B cell (primary cell): ENCODE results near the gene PRDM5. TPM values are rescaled to one million over a fixed set of nuclear protein-coding genes. Genes with fewer than 3 reads are reported as not detected.

ENCODE experiments used
- ATAC-seq: fragments of 200-7000 bp; cut with Tn5 transposase; one replicate; pipeline ENCODE4 v1.10.0; 2021; ENCODE audit warnings: low read depth, mild to moderate bottlenecking, moderate number of reproducible peaks, moderate library complexity
- CTCF ChIA-PET: fragments of 350-600 bp; sonication (Branson Sonifier 250); formaldehyde crosslinking; loops from one replicate; lab custom pipeline; 2021; ENCODE audit warnings: antibody characterized with exemption, inconsistent platforms; lab: Charles Lee
- POLR2A ChIA-PET: fragments of 350-600 bp; sonication (Branson Sonifier 250); formaldehyde crosslinking; loops from one replicate; lab custom pipeline; 2021; ENCODE audit warnings: antibody characterized with exemption; lab: Charles Lee
- DNase-seq: peaks from one replicate; pipeline ENCODE4 v3.0.0; 2013
- H2AFZ ChIP-seq: 2 replicates; pipeline ENCODE4 v1.6.1; 2012; ENCODE audit warnings: mild to moderate bottlenecking, low read depth, low read length; ENCODE audit not compliant: insufficient read depth, poor library complexity, severe bottlenecking
- H3K27ac ChIP-seq, 2 donors: 1 replicate in 1 of 2; 2 replicates in 1 of 2; pipeline ENCODE4 v1.5.1; 2012 to 2013; ENCODE audit warnings: low read length in 2 of 2, mild to moderate bottlenecking in 2 of 2, moderate library complexity in 1 of 2
- H3K27me3 ChIP-seq, 4 experiments: fragments of 200-600 bp in 1 of 4; sonication (generic) in 1 of 4; replicated peaks in 1 of 4; 1 replicate in 2 of 4; 2 replicates in 2 of 4; pipeline versions ENCODE4 v1.6.1 to v1.7.0; 2013 to 2016; ENCODE audit warnings: low read length in 3 of 4, mild to moderate bottlenecking in 2 of 4, mixed read lengths in 1 of 4, moderate library complexity in 1 of 4; ENCODE audit not compliant: insufficient read depth in 4 of 4, control insufficient read depth in 3 of 4; ENCODE audit errors: control extremely low read depth in 1 of 4
- H3K36me3 ChIP-seq, 2 experiments: replicated peaks in 1 of 2; 1 replicate in 1 of 2; 2 replicates in 1 of 2; pipeline versions ENCODE4 v1.6.1 to v1.7.1; 2013; ENCODE audit warnings: low read length in 1 of 2; ENCODE audit not compliant: insufficient read depth in 2 of 2, control insufficient read depth in 1 of 2; ENCODE audit errors: control extremely low read depth in 1 of 2, extremely low read depth in 1 of 2
- H3K4me1 ChIP-seq, 2 donors: fragments of 200-600 bp in 1 of 2; sonication (generic) in 1 of 2; 1 replicate in 1 of 2; 2 replicates in 1 of 2; pipeline versions ENCODE4 v1.5.1 to v1.6.1; 2013 to 2017; ENCODE audit warnings: low read length in 2 of 2; ENCODE audit not compliant: control insufficient read depth in 2 of 2, insufficient read depth in 2 of 2
- H3K4me2 ChIP-seq: replicated peaks from 2 replicates; pipeline ENCODE3; 2012; ENCODE audit warnings: mild to moderate bottlenecking, low read depth, low read length; ENCODE audit not compliant: poor library complexity, severe bottlenecking
- H3K4me3 ChIP-seq, 5 experiments: fragments of 200-600 bp in 1 of 5; sonication (generic) in 1 of 5; 1 replicate in 3 of 5; 2 replicates in 2 of 5; pipeline versions ENCODE4 v1.5.1 to v1.7.0; 2011 to 2016; ENCODE audit warnings: low read length in 4 of 5, mild to moderate bottlenecking in 4 of 5, low read depth in 2 of 5, control low read depth in 1 of 5, moderate library complexity in 1 of 5; ENCODE audit not compliant: insufficient read depth in 1 of 5; ENCODE audit errors: control extremely low read depth in 1 of 5, extremely low read depth in 1 of 5
- H3K79me2 ChIP-seq: fragments of 200-600 bp; sonication (generic); one replicate; pipeline ENCODE4 v1.6.0; 2016; ENCODE audit warnings: low read length; ENCODE audit not compliant: control insufficient read depth, insufficient read depth
- H3K9ac ChIP-seq: fragments of 200-600 bp; sonication (generic); 2 replicates; pipeline ENCODE4 v1.6.1; 2017; ENCODE audit warnings: mild to moderate bottlenecking, low read length, moderate library complexity
- H3K9me3 ChIP-seq, 3 donors: one replicate each; pipeline versions ENCODE4 v1.6.1 to v1.7.1; 2013; ENCODE audit warnings: low read length in 2 of 3; ENCODE audit not compliant: control insufficient read depth in 2 of 3, insufficient read depth in 1 of 3; ENCODE audit errors: control extremely low read depth in 1 of 3
- H4K20me1 ChIP-seq: 2 replicates; pipeline ENCODE4 v1.6.0; 2012; ENCODE audit warnings: mild to moderate bottlenecking, low read length; ENCODE audit not compliant: insufficient read depth, control insufficient read depth, poor library complexity, severe bottlenecking
- H3K27ac Mint-ChIP-seq: one replicate; pipeline ENCODE4 v1.8.0; 2021; ENCODE audit warnings: mixed read lengths
- H3K27me3 Mint-ChIP-seq: one replicate; pipeline ENCODE4 v1.8.0; 2021; ENCODE audit warnings: mixed read lengths
- H3K4me1 Mint-ChIP-seq: one replicate; pipeline ENCODE4 v1.8.0; 2021; ENCODE audit warnings: mixed read lengths
- H3K4me3 Mint-ChIP-seq: one replicate; pipeline ENCODE4 v1.8.0; 2021; ENCODE audit warnings: mixed read lengths
- H3K9me3 Mint-ChIP-seq: one replicate; pipeline ENCODE4 v1.8.0; 2022; ENCODE audit warnings: mixed read lengths; ENCODE audit not compliant: insufficient read depth
- CTCF ChIP-seq: fragments of 200-600 bp; IDR thresholded peaks from one replicate; pipeline ENCODE4 v1.8.0; 2022; ENCODE audit warnings: antibody characterized with exemption, mild to moderate bottlenecking
- EZH2 ChIP-seq: IDR thresholded peaks from 2 replicates; pipeline ENCODE4 v1.6.1; 2012; ENCODE audit warnings: borderline replicate concordance, low read depth, mild to moderate bottlenecking, moderate library complexity, low read length; ENCODE audit not compliant: insufficient read depth, poor library complexity, severe bottlenecking
- WGBS: methylation state at CpG from one replicate; pipeline ENCODE4 v1.1.5; 2013; ENCODE audit warnings: missing lambda C conversion rate; ENCODE audit not compliant: insufficient coverage; 5-methylcytosine and 5-hydroxymethylcytosine counted together
- intact Hi-C: fragments of 100-400 bp; cut with micrococcal nuclease; formaldehyde crosslinking; loops from one replicate; pipeline ENCODE4 v1.10.0; 2022
- polyA plus RNA-seq: library from polyadenylated mRNA; depleted of rRNA; stranded (reverse); fragments of >200 nt; gene quantifications from 2 replicates; pipeline ENCODE4 v1.2.3, GENCODE V29; 2012
- total RNA-seq, 2 donors: library from RNA; stranded (reverse); fragments of 120-200 nt in 1 of 2; gene quantifications; 1 replicate in 1 of 2; 2 replicates in 1 of 2; pipeline versions ENCODE4 v1.2.3 to v1.2.4, GENCODE V29; 2013 to 2022

Gene PRDM5
- total and polyA plus RNA-seq, 2 donors (not counting 1 experiment from before 2014, with no cell fraction given) = not detected

GRCh38 chr4:120847019-120847582 is 75.4 kb downstream of the PRDM5 start:
- Histone ChIP-seq H3K27me3 (no peaks in the 10 kb centered on the region), H3K4me2 (no peak overlapping the region), H3K79me2 (no peaks in the 10 kb centered on the region), H2AFZ (no peak overlapping the region), H3K27ac (no peak overlapping the region), H3K9ac (no peak overlapping the region), H3K4me1 (no peaks in the 10 kb centered on the region), H3K36me3 (no peaks in the 10 kb centered on the region), H3K4me3 (no peak overlapping the region), H3K9me3 (no peaks in the 10 kb centered on the region), H4K20me1 (no peaks in the 10 kb centered on the region)
- WGBS = no CpG with 5 or more reads among the region's 2 CpGs
- Mint-ChIP-seq H3K4me3 (no peak overlapping the region), H3K27me3 (no peaks in the 10 kb centered on the region), H3K4me1 (no peaks in the 10 kb centered on the region), H3K27ac (no peak overlapping the region), H3K9me3 (no peaks in the 10 kb centered on the region)
- intact Hi-C loops = no loop called here
- no peak for TF ChIP-seq EZH2
- no peak for TF ChIP-seq CTCF
- ChIA-PET CTCF (no interaction called here), POLR2A (no interaction called here)
- no peak for ATAC-seq
- no peak for DNase-seq

DNA sequence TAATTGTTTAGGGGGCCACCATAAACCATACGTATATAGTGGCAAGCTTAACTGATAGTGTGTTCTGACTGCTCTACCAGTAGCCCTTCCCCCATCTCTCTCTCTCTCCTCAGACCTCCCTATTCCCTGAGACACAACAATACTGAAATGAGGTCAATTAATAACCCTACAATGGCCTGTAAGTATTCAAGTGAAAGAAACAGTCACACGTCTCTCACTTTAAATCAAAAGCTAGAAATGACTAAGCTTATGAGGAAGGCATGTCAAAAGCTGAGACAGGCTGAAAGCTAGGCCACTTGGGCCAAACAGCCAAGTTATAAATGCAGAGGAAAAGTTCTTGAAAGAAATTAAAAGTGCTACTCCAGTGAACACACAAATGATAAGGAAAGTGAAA is 78.0 kb downstream of the PRDM5 start:
- H3K4me3 Mint-ChIP-seq = no peak overlapping the region
- Histone ChIP-seq H3K36me3 (no peaks in the 10 kb centered on the region), H3K9ac (no peak overlapping the region), H3K4me2 (no peak overlapping the region), H3K27me3 (no peaks in the 10 kb centered on the region), H3K9me3 (peaks cover 0 to 13% (median 0%) of the 10 kb centered on the region in 3 donors), H4K20me1 (no peaks in the 10 kb centered on the region), H3K79me2 (no peaks in the 10 kb centered on the region), H3K27ac (no peak overlapping the region), H3K4me3 (no peak overlapping the region), H2AFZ (no peak overlapping the region), H3K4me1 (no peaks in the 10 kb centered on the region)
- H3K9me3 Mint-ChIP-seq = no peaks in the 10 kb centered on the region
- ChIA-PET CTCF (no interaction called here), POLR2A (no interaction called here)
- no peaks in the 10 kb centered on the region for H3K4me1 Mint-ChIP-seq
- no peaks in the 10 kb centered on the region for H3K27me3 Mint-ChIP-seq
- H3K27ac Mint-ChIP-seq = no peak overlapping the region
- intact Hi-C loops = no loop called here
- DNase-seq = no peak
- WGBS = no CpG with 5 or more reads among the region's 2 CpGs
- ATAC-seq = no peak
- no peak for TF ChIP-seq CTCF
- no peak for TF ChIP-seq EZH2
